Measurements from ENCODE around the gene ADAMTSL3.

ADAMTSL3 gene

GRCh38 chr15:83873966-83874365, 220.0 kb downstream of the ADAMTSL3 start:
- TF ChIP-seq CTCF (IDR thresholded peaks at IDR 0.05; ENCODE audit: borderline replicate concordance, control extremely low read depth, extremely low read depth, insufficient read depth, missing control alignments), result no peak
- DNase-seq (ENCODE audit: low spot score), result no peak

GRCh38 chr15:83880529-83880928, 226.6 kb downstream of the ADAMTSL3 start:
- in situ Hi-C loops (cut with MboI; ENCODE audit: low sequenced_read_pairs, unreplicated experiment), result no loop called here
- no peak for TF ChIP-seq CTCF (IDR thresholded peaks at IDR 0.05; ENCODE audit: borderline replicate concordance, control extremely low read depth, extremely low read depth, insufficient read depth, missing control alignments)
- DNase-seq (ENCODE audit: low spot score), result no peak

More at GRCh38 chr15:83873966-83874365, 220.0 kb downstream of the ADAMTSL3 start:
- in situ Hi-C loops (cut with MboI; ENCODE audit: low sequenced_read_pairs, unreplicated experiment), result no loop called here

- TF ChIP-seq CTCF (IDR thresholded peaks at IDR 0.05; ENCODE audit: borderline replicate concordance, control extremely low read depth, extremely low read depth, insufficient read depth, missing control alignments), result no peak
- in situ Hi-C loops (cut with MboI; ENCODE audit: low sequenced_read_pairs, unreplicated experiment), result no loop called here
These were observed 227.2 kb downstream of the ADAMTSL3 start for GRCh38 chr15:83881156-83881555.

GRCh38 chr15:83886321-83886720, 232.4 kb downstream of the ADAMTSL3 start:
- DNase-seq (ENCODE audit: low spot score), result no peak
- in situ Hi-C loops (cut with MboI; ENCODE audit: low sequenced_read_pairs, unreplicated experiment), result no loop called here
- no peak for TF ChIP-seq CTCF (IDR thresholded peaks at IDR 0.05; ENCODE audit: borderline replicate concordance, control extremely low read depth, extremely low read depth, insufficient read depth, missing control alignments)

More at GRCh38 chr15:83881156-83881555, 227.2 kb downstream of the ADAMTSL3 start:
- no peak for DNase-seq (ENCODE audit: low spot score)

GRCh38 chr15:83887404-83887803, 233.5 kb downstream of the ADAMTSL3 start:
- DNase-seq (ENCODE audit: low spot score), result no peak
- TF ChIP-seq CTCF (IDR thresholded peaks at IDR 0.05; ENCODE audit: borderline replicate concordance, control extremely low read depth, extremely low read depth, insufficient read depth, missing control alignments), result no peak
- in situ Hi-C loops (cut with MboI; ENCODE audit: low sequenced_read_pairs, unreplicated experiment), result no loop called here

GRCh38 chr15:83887961-83888360, 234.0 kb downstream of the ADAMTSL3 start:
- no peak for TF ChIP-seq CTCF (IDR thresholded peaks at IDR 0.05; ENCODE audit: borderline replicate concordance, control extremely low read depth, extremely low read depth, insufficient read depth, missing control alignments)
- DNase-seq (ENCODE audit: low spot score), result no peak
- in situ Hi-C loops (cut with MboI; ENCODE audit: low sequenced_read_pairs, unreplicated experiment), result no loop called here

GRCh38 chr15:83889995-83890394, 236.1 kb downstream of the ADAMTSL3 start:
- no peak for TF ChIP-seq CTCF (IDR thresholded peaks at IDR 0.05; ENCODE audit: borderline replicate concordance, control extremely low read depth, extremely low read depth, insufficient read depth, missing control alignments)
- no peak for DNase-seq (ENCODE audit: low spot score)
- in situ Hi-C loops (cut with MboI; ENCODE audit: low sequenced_read_pairs, unreplicated experiment), result no loop called here

All from GM13976 (cell line).